Mucosa of rectum (tissue), 2 donors: Measurements from ENCODE around the gene LIMS1.

Experiments
- H3K27ac ChIP-seq, 2 donors: one replicate each; pipeline ENCODE4 v1.7.0; 2013; ENCODE audit warnings: inconsistent platforms in 2 of 2, low read depth in 2 of 2, low read length in 2 of 2
- H3K27me3 ChIP-seq, 2 donors: one replicate each; pipeline ENCODE4 v1.7.0; 2013; ENCODE audit warnings: low read length in 2 of 2; ENCODE audit not compliant: control insufficient read depth in 2 of 2, insufficient read depth in 2 of 2
- H3K36me3 ChIP-seq, 2 donors: one replicate each; pipeline ENCODE4 v1.7.0; 2013; ENCODE audit warnings: low read length in 2 of 2; ENCODE audit not compliant: control insufficient read depth in 2 of 2, insufficient read depth in 2 of 2
- H3K4me1 ChIP-seq, 2 donors: one replicate each; pipeline ENCODE4 v1.7.0; 2013; ENCODE audit warnings: low read length in 2 of 2, mild to moderate bottlenecking in 1 of 2; ENCODE audit not compliant: control insufficient read depth in 2 of 2, insufficient read depth in 2 of 2
- H3K4me3 ChIP-seq, 2 donors: one replicate each; pipeline ENCODE4 v1.7.0; 2013; ENCODE audit warnings: low read length in 2 of 2
- H3K9ac ChIP-seq, 2 donors: one replicate each; pipeline ENCODE4 v1.7.0; 2013; ENCODE audit warnings: low read length in 2 of 2, low read depth in 1 of 2, mild to moderate bottlenecking in 1 of 2
- H3K9me3 ChIP-seq, 2 donors: one replicate each; pipeline ENCODE4 v1.7.0; 2013; ENCODE audit warnings: low read length in 2 of 2; ENCODE audit not compliant: control insufficient read depth in 2 of 2
- donor health status: healthy.
- donor health status: Normal muscosa, but diverticular disease.

Gene LIMS1

DNA sequence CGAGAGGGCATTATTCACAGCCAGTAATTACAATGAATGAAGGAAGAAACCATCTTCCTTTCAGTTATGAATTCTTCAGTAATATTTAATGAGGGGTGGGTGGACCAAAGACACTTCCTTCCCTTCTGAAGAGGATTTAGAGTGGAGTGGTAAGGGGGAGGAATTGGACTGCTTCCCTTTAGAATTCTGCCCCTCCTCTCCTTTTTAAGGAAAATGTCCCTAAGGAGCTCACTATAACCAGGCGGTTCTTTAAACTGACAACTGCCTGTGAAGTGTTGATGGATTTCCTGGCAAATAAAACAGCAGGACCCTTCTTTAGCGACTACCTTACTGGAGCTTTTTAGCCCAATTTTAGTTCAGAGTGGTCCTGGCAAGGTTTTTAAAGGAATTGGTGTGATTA lies 86.4 kb downstream of the LIMS1 start:
- Histone ChIP-seq H3K4me1 (peaks cover 13% of the 10 kb centered on the region in 2 donors), H3K27ac (peak overlapping the region; percentile 57 to 62), H3K27me3 (no peaks in the 10 kb centered on the region), H3K9ac (no peak overlapping the region), H3K4me3 (no peak overlapping the region), H3K9me3 (no peaks in the 10 kb centered on the region), H3K36me3 (no peaks in the 10 kb centered on the region)

DNA sequence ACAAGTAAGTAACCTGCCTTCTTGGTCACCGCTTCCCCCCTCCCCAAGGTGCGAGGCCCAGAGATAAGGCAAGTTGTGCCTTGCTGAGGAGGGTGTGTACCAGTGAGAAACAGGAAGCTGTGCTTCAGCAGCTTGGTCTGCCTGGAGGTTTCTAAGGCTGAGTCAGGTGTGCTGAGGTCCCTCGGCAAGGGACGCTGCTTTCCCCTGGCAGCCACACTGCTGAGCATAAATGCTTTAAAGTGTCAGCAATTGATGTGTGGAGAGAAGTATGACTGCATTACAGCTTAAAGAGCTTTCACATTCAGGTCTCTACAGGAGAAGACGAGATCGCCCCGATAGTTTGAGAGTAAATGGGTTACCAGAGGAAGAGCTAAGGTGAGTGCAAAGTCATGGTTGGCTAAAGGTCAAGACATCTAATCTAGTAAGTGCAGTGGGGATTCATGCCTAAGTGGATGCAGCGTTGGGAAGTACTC lies 86.9 kb downstream of the LIMS1 start:
- Histone ChIP-seq H3K27ac (peak overlapping the region; percentile 57 to 62), H3K4me3 (peak overlapping the region; percentile 47 to 61), H3K9me3 (no peaks in the 10 kb centered on the region), H3K9ac (peak overlapping the region in 1 of 2 donors; percentile 36), H3K4me1 (peaks cover 11 to 13% of the 10 kb centered on the region in 2 donors), H3K27me3 (no peaks in the 10 kb centered on the region), H3K36me3 (no peaks in the 10 kb centered on the region)

- H3K9me3 ChIP-seq = no peaks in the 10 kb centered on the region
- H3K36me3 ChIP-seq = no peaks in the 10 kb centered on the region
- peak overlapping the region in 1 of 2 donors; percentile 61 for H3K4me3 ChIP-seq
- no peak overlapping the region for H3K9ac ChIP-seq
- H3K27ac ChIP-seq = no peak overlapping the region
- no peaks in the 10 kb centered on the region for H3K27me3 ChIP-seq
- H3K4me1 ChIP-seq = peaks cover 10 to 11% of the 10 kb centered on the region in 2 donors
These were observed 87.7 kb downstream of the LIMS1 start for GRCh38 chr2:108621687-108622681.

GRCh38 chr2:108623616-108624015 lies 89.3 kb downstream of the LIMS1 start:
- H3K36me3 ChIP-seq = no peaks in the 10 kb centered on the region
- H3K4me3 ChIP-seq = no peak overlapping the region
- peaks cover 10 to 11% of the 10 kb centered on the region in 2 donors for H3K4me1 ChIP-seq
- H3K27ac ChIP-seq = no peak overlapping the region
- H3K9me3 ChIP-seq = no peaks in the 10 kb centered on the region
- no peak overlapping the region for H3K9ac ChIP-seq
- H3K27me3 ChIP-seq = no peaks in the 10 kb centered on the region

GRCh38 chr2:108625186-108625827 lies 91.0 kb downstream of the LIMS1 start:
- no peaks in the 10 kb centered on the region for H3K27me3 ChIP-seq
- H3K36me3 ChIP-seq = no peaks in the 10 kb centered on the region
- H3K4me1 ChIP-seq = peaks cover 7 to 13% of the 10 kb centered on the region in 2 donors
- no peak overlapping the region for H3K4me3 ChIP-seq
- no peak overlapping the region for H3K27ac ChIP-seq
- H3K9ac ChIP-seq = no peak overlapping the region
- no peaks in the 10 kb centered on the region for H3K9me3 ChIP-seq

DNA sequence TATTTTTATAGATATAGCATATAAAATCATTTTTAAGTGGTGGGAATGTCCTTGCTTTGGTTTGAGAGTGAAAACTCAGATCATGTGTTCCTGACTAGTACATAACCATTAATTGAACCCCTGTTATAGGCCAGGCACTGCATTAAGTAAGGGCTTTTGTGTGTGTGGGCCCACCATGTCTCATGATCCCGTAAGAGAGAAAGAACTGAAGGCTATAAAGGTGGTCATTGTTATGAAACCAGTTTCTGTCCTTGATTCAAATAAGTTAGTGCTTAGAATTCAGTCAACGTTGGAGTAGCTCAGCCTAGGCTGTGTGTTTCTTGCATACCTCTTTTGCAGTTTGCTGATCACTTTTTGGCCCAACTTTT lies 91.5 kb downstream of the LIMS1 start:
- H3K9me3 ChIP-seq = no peaks in the 10 kb centered on the region
- H3K9ac ChIP-seq = no peak overlapping the region
- H3K4me1 ChIP-seq = peaks cover 3 to 11% of the 10 kb centered on the region in 2 donors

DNA sequence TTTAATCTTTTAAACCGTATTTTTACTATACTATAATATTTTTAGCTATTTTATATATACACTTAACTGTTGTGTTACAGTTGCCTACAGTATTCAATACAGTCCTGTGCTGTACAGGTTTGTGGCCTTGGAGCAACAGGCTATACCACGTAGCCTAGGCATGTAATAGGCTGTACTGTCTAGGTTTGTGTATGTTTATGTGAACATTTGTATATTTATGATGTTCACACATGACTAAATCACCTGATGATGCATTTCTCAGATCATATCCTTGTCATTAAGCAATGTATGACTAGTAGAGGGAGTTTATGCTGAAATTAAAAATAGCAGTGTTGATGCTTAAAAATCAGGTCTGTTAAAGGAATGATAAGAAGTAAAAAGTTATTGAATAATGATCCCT lies 92.7 kb downstream of the LIMS1 start:
- Histone ChIP-seq H3K9ac (no peak overlapping the region), H3K4me1 (peaks cover 0 to 4% of the 10 kb centered on the region in 2 donors), H3K36me3 (no peaks in the 10 kb centered on the region), H3K9me3 (no peaks in the 10 kb centered on the region), H3K27ac (no peak overlapping the region), H3K27me3 (no peaks in the 10 kb centered on the region), H3K4me3 (no peak overlapping the region)

More for the DNA sequence above, 91.5 kb downstream of the LIMS1 start:
- Histone ChIP-seq H3K27ac (no peak overlapping the region), H3K36me3 (no peaks in the 10 kb centered on the region), H3K27me3 (no peaks in the 10 kb centered on the region), H3K4me3 (no peak overlapping the region)

GRCh38 chr2:108627911-108628567 lies 93.8 kb downstream of the LIMS1 start:
- no peak overlapping the region for H3K4me3 ChIP-seq
- H3K4me1 ChIP-seq = peaks cover 3 to 12% of the 10 kb centered on the region in 2 donors
- no peaks in the 10 kb centered on the region for H3K27me3 ChIP-seq
- no peaks in the 10 kb centered on the region for H3K36me3 ChIP-seq
- no peaks in the 10 kb centered on the region for H3K9me3 ChIP-seq
- no peak overlapping the region for H3K27ac ChIP-seq
- H3K9ac ChIP-seq = no peak overlapping the region

DNA sequence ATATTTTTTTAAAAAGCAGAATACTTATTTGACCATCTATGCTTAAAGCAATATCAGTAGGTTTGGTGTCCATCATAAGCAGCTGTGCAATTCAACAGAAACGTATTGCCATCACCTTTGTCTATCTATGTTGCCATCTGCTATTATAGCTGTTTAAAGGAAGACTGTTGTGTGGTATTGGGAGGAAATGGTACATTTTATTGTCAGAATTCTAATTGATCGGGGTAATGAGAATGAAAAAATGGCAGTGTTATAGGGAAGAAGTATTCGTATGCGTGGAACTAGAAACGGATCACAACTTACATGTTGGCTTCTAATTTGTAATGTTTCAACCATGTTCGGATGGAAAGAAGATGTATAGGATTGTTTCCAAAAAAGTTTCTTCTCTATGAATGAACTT lies 94.7 kb downstream of the LIMS1 start:
- Histone ChIP-seq H3K27ac (no peak overlapping the region), H3K27me3 (no peaks in the 10 kb centered on the region), H3K36me3 (no peaks in the 10 kb centered on the region), H3K9ac (no peak overlapping the region), H3K4me3 (no peak overlapping the region), H3K4me1 (peaks cover 7 to 19% of the 10 kb centered on the region in 2 donors), H3K9me3 (no peaks in the 10 kb centered on the region)

GRCh38 chr2:108629417-108629816 lies 95.1 kb downstream of the LIMS1 start:
- H3K9me3 ChIP-seq = no peaks in the 10 kb centered on the region
- H3K36me3 ChIP-seq = no peaks in the 10 kb centered on the region
- peaks cover 10 to 24% of the 10 kb centered on the region in 2 donors for H3K4me1 ChIP-seq
- H3K27ac ChIP-seq = no peak overlapping the region
- no peak overlapping the region for H3K9ac ChIP-seq
- no peak overlapping the region for H3K4me3 ChIP-seq
- no peaks in the 10 kb centered on the region for H3K27me3 ChIP-seq
